GM12872 (cell line): Measurements from ENCODE around the gene TPM2.

Experiments
- TF ChIP-seq, protein P1 (sequence below): IDR thresholded peaks from 3 replicates; pipeline ENCODE4 v1.5.1; 2011; ENCODE audit warnings: low read depth, mild to moderate bottlenecking, low read length, moderate library complexity; ENCODE audit not compliant: insufficient read depth

Gene TPM2

DNA sequence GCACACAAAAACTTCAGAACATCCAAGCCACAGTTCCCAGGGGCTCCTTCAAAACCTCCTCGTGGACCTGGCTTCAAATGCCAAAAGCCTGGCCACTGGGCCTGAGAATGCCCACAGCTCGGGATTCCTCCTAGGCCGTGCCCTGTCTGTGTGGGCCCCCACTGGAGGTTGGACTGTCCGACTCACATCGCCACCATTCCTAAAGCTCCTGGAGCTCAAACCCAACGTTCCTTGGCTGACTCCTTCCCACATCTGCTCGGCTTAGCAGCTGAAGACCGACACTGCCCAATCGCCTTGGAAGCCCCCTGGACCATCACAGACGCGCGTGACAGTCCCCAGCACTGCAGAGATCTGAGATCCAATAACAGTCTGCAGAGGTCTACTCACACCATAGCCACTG lies 46.7 kb downstream of the TPM2 start:
- TF ChIP-seq, protein P1, sequence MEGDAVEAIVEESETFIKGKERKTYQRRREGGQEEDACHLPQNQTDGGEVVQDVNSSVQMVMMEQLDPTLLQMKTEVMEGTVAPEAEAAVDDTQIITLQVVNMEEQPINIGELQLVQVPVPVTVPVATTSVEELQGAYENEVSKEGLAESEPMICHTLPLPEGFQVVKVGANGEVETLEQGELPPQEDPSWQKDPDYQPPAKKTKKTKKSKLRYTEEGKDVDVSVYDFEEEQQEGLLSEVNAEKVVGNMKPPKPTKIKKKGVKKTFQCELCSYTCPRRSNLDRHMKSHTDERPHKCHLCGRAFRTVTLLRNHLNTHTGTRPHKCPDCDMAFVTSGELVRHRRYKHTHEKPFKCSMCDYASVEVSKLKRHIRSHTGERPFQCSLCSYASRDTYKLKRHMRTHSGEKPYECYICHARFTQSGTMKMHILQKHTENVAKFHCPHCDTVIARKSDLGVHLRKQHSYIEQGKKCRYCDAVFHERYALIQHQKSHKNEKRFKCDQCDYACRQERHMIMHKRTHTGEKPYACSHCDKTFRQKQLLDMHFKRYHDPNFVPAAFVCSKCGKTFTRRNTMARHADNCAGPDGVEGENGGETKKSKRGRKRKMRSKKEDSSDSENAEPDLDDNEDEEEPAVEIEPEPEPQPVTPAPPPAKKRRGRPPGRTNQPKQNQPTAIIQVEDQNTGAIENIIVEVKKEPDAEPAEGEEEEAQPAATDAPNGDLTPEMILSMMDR: no peak

GRCh38 chr9:35639631-35640030 lies 50.1 kb downstream of the TPM2 start:
- TF ChIP-seq, protein P1: no peak

DNA sequence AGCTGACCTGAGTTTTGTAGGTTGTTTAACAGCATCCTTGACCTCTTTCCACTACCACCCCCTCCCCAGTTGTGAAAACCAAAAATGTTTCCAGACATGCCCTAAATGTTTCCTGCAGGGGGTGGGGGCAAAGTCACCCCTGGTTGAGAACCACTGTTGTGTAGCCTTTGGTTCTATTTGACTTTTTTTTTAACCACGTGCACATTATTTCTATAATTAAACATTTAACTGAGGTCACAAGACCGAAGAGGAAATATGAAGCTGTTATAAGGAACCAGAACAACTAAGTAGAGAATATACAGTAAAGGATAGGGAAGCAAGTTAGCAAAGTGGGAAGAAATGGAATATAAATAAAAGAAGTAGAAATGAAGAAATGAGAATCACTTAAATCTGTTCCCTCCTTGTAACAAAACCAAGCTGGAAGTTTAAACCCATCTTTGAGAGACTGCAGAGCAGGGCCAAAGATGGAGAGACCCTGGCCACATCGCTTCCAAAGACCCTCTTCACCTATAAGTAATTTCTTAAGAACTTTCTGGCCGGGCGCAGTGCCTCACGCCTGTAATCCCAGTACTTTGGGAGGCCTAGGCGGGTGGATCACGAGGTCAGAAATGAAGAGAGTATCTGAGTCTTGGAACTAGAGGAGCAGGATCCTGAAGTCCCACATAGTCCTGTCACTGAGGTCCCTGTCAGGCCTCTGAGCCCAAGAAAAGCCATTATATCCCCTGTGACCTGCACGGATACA lies 53.4 kb downstream of the TPM2 start:
- TF ChIP-seq, protein P1: no peak

DNA sequence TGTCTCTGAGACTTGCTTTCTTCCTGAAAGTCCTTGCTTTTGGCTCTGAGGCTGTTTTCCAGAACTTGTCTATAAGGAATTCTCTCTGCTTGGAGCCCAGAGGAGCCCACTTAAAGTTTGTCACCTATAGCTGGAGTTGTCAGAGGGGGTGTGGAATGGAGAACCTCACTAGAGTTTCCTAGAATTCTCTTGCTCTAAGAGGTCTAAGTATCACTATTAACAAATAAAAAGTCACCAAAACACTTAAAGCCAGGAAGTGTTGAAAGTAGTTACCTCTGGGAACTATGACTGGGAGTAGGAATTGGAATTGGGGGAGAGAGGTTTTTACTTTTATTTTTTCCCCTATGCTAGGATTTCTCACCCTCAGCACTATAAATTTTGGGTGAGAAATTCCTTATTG lies 54.0 kb downstream of the TPM2 start:
- TF ChIP-seq, protein P1: no peak
